OCI-LY3 (cell line): ENCODE measurements around the gene SCAP.

Experiments used
- EZH2phosphoT487 ChIP-seq: fragments of 200-600 bp; shearing (Covaris generic); IDR thresholded peaks from 2 replicates; pipeline ENCODE4 v1.6.1; 2018; ENCODE audit warnings: antibody characterized with exemption, mixed run types, low read depth
- TF ChIP-seq, protein P1 (sequence below): fragments of 200-600, 300-600 bp; sonication (generic); IDR thresholded peaks from 2 replicates; pipeline ENCODE4 v1.5.1; 2014; ENCODE audit warnings: antibody characterized with exemption, low read length, low read depth

GRCh38 chr3:47367631-47368030, 108.1 kb downstream of the SCAP start:
- TF ChIP-seq, protein P1, sequence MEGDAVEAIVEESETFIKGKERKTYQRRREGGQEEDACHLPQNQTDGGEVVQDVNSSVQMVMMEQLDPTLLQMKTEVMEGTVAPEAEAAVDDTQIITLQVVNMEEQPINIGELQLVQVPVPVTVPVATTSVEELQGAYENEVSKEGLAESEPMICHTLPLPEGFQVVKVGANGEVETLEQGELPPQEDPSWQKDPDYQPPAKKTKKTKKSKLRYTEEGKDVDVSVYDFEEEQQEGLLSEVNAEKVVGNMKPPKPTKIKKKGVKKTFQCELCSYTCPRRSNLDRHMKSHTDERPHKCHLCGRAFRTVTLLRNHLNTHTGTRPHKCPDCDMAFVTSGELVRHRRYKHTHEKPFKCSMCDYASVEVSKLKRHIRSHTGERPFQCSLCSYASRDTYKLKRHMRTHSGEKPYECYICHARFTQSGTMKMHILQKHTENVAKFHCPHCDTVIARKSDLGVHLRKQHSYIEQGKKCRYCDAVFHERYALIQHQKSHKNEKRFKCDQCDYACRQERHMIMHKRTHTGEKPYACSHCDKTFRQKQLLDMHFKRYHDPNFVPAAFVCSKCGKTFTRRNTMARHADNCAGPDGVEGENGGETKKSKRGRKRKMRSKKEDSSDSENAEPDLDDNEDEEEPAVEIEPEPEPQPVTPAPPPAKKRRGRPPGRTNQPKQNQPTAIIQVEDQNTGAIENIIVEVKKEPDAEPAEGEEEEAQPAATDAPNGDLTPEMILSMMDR: no peak
- no peak for TF ChIP-seq EZH2phosphoT487
